HG03432 (cell line): ENCODE measurements around the gene ACOX1.

Experiments used
- ATAC-seq: cut with Tn5 transposase; IDR thresholded peaks from one replicate; pipeline ENCODE4 v1.9.1; 2021; ENCODE audit warnings: mild to moderate bottlenecking, moderate library complexity; ENCODE audit not compliant: unreplicated experiment

Gene ACOX1

GRCh38 chr17:75937652-75938051 is 41.3 kb downstream of the ACOX1 start:
- ATAC-seq, result no peak

DNA sequence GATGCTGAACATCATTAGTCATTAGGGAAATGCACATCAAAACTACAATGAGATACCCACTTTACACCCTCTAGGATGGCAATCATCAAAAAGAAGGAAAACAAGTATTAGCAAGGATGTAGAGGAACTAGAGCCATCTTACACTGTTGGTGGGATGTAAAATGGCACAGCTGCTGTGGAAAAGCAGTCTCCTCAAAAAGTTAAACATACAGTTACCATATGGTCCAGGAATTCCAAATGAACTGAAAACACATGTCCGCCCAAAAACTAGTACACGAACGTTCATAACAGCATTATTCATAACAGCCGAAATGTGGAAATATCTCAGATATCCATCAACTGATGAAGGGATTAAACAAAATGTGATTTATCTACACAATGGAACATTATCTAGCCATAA is 45.2 kb downstream of the ACOX1 start:
- no peak for ATAC-seq

- no peak for ATAC-seq
Observed at GRCh38 chr17:75932852-75933251, 46.1 kb downstream of the ACOX1 start.

- ATAC-seq, result no peak
Observed at GRCh38 chr17:75931062-75931461, 47.9 kb downstream of the ACOX1 start.

- no peak for ATAC-seq
Observed at GRCh38 chr17:75927286-75927922, 51.6 kb downstream of the ACOX1 start.

- ATAC-seq, result no peak
Observed at GRCh38 chr17:75926456-75926855, 52.5 kb downstream of the ACOX1 start.

GRCh38 chr17:75925912-75926311 is 53.1 kb downstream of the ACOX1 start:
- no peak for ATAC-seq

- ATAC-seq, result no peak
Observed at GRCh38 chr17:75925103-75925502, 53.9 kb downstream of the ACOX1 start.

DNA sequence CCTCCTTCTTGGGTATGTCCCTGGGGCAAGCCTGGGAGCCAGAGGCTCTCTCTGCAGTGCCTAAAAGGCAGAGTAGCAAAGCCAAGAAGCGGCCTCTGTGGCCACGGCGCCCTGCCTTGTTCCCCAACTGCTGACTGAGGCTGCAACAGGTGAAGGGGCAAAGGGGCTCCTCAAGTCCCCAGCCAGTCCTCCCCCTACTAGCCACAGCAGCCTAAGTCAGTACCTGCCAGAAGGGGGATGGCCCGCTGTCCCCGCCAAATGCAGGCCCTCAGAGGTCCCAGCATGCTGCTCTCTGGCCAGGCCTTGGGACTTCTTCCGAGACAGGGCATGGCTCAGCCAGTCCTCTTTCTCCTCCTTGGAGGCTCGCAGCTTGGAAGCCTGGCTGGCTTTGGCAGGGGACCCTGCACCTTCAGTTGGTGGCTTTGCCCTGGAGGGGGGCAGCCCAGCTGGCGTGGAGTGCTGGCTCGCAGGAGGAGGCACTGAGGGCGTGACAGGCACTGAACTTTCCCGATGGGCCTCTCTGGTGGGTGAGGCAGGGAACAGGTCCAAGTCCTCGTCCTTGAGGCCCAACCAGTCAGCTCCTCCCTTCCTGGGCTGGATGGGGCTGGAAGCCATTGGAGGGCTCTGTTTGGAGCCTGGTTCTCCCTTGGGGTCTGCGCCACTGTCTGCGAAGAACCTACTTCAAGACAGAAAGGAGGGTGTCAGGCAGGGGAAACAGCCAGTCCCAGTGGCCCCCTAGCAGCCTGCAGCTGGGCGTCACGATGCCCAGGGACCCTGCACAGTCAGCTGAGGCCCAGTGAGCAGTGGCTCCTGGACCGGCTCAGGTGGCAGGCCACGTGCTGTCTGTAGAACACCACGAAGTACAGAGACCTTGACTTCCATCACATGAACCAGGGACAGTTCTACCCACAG is 55.7 kb downstream of the ACOX1 start:
- ATAC-seq, result no peak

GRCh38 chr17:75922173-75922961 is 56.6 kb downstream of the ACOX1 start:
- no peak for ATAC-seq

DNA sequence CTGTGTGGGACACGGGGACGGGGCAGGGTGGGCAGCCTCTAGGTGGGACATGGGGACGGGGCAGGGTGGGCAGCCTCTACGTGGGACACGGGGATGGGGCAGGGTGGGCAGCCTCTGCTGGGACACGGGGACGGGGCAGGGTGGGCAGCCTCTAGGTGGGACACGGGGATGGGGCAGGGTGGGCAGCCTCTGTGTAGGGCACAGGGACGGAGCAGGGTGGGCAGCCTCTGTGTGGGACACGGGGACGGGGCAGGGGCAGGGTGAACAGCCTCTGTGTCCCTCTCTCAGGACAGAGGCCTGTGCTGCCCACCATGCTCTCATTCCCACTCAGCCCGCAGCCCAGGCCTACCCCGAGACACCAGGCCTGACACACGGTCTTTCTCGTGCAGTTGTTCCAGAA is 57.4 kb downstream of the ACOX1 start:
- no peak for ATAC-seq

DNA sequence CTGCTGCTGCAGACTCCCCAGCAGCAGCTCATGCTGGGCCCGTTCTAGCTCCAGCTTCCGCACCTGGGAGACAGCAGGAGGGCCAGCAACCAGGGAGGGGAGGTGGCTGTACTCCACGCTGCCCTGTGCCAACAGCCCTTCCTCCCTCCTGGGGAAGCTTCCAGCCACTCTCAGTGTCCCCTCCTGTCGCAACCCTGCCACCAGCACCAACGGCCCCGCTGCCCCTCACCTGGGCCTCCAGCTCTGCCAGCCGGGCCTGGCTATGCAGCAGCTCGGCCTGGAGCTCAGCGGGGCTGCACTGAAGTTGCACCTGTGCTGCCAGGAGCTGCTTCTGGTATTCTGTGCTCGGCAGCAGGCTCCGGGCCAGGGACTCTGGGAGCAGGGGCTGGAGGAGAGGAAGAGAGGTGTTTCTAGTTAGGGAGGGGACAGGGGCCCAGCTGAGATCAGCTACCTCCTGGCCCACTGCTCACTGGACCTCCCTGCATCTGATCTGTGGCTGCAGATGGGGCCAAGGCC is 58.9 kb downstream of the ACOX1 start:
- no peak for ATAC-seq

GRCh38 chr17:75919611-75920010 is 59.4 kb downstream of the ACOX1 start:
- ATAC-seq, result no peak

- ATAC-seq, result no peak
Observed at GRCh38 chr17:75917917-75918445, 61.0 kb downstream of the ACOX1 start.

- ATAC-seq, result no peak
Observed at GRCh38 chr17:75917141-75917916, 61.6 kb downstream of the ACOX1 start.

- ATAC-seq, result no peak
Observed at GRCh38 chr17:75915268-75915667, 63.7 kb downstream of the ACOX1 start.

- ATAC-seq, result no peak
Observed at GRCh38 chr17:75914643-75915267, 64.2 kb downstream of the ACOX1 start.

DNA sequence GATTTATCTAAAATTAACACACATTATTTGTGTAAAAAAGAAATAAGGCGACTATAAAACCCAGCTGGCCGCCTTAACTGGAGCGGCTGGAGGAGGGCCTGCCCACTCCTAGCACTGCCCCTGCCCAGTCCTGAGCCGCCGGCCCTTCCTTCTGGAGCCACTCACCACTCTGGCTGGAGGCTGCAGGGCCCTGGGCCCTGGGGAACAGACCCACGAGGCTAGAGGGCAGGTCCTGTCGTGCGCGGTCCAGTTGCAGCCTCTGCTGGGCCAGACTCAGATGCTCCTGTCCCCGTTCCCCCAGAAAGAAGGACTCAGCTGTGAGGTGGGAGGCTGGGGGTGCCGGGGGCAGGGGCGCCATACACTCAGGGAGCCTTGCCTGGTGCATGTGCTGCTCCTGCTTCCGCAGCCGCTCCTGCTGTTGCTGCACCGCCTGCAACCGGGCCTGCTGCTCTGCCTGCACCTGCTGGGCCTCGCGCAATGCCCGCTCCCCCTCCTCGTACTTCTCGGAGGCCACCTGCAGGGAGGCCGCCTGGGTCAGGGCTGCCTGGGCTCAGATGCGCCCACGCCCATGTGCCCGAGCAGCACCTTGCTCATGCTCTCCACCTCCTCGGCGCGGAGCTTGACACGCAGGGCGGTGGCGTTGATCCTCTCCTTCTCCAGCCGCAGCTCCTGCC is 65.3 kb downstream of the ACOX1 start:
- no peak for ATAC-seq

- ATAC-seq, result no peak
Observed at GRCh38 chr17:75910699-75911098, 68.3 kb downstream of the ACOX1 start.
